ENCODE results near the gene LRRC57. TPM values are rescaled to one million over a fixed set of nuclear protein-coding genes. Genes with fewer than 3 reads are reported as not detected.

LRRC57 gene
- total and polyA plus RNA-seq, 2 donors (not counting 3 experiments of a cell fraction or from before 2014, with no cell fraction given): 13.4 to 39.2 TPM

GRCh38 chr15:42495361-42496212 lies 53.0 kb downstream of the LRRC57 start, which contains the start of gene SNAP23:
Gene SNAP23, plus strand, starts transcription at chr15:42495634. Its CDS starts 16,213 bp downstream, at chr15:42511847.
- intact Hi-C loops (cut with micrococcal nuclease) (loop anchor here (2.0 kb wide), 2 partner anchors 15 to 53 kb away; partner anchors contain the start of genes HAUS2 and LRRC57), dilution Hi-C loops (cut with MboI; ENCODE audit: extremely low pct_ligation_motif_present, low sequenced_read_pairs) (no loop called here)
- TSS peak; percentile 41 for BruUV-seq (replicated peaks)
- Histone ChIP-seq H2AFZ (ENCODE audit: low read depth, low read length) (no peak within 1 kb of the TSS), H3K79me2 (ENCODE audit: control insufficient read depth, insufficient read depth, low read length) (peaks cover 45% of the 10 kb centered on the region), H3K9me3 (replicated peaks; ENCODE audit: control insufficient read depth, insufficient read depth, low read length) (no peaks in the 10 kb centered on the region), H4K20me1 (replicated peaks; ENCODE audit: control insufficient read depth, extremely low read depth, insufficient read depth, low read length) (no peaks in the 10 kb centered on the region), H3K4me1 (ENCODE audit: control insufficient read depth, extremely low read depth, insufficient read depth, low read length) (peaks cover 65% of the 10 kb centered on the region), H3K9me1 (replicated peaks; ENCODE audit: control insufficient read depth, extremely low read depth, insufficient read depth, low read length) (no peaks in the 10 kb centered on the region), H3K36me3 (ENCODE audit: control insufficient read depth in 2 of 2, extremely low read depth in 1 of 2, insufficient read depth in 2 of 2, low read length in 2 of 2) (peaks cover 0 to 2% of the 10 kb centered on the region in 2 experiments), H3K4me3 (replicated peaks in 1 of 3; ENCODE audit: insufficient read depth in 1 of 3, low read depth in 1 of 3, low read length in 3 of 3) (peak within 1 kb of the TSS; percentile 66 to 98 (median 71)), H3K27me3 (ENCODE audit: control insufficient read depth in 2 of 2, insufficient read depth in 2 of 2, low read length in 2 of 2) (no peaks in the 10 kb centered on the region), H3K27ac (ENCODE audit: insufficient read depth, low read depth, low read length) (peak within 1 kb of the TSS; percentile 95), H3K4me2 (ENCODE audit: insufficient read depth, low read length) (peak within 1 kb of the TSS; percentile 83), H3K9ac (replicated peaks; ENCODE audit: extremely low read depth, insufficient read depth, low read length) (peak within 1 kb of the TSS; percentile 95)
- POLR2A ChIA-PET: interaction anchor here (0.6 to 1.2 kb wide), 4 partner anchors 11 to 22 kb away, joined by 3 to 8 read pairs (median 5); no protein-coding TSS in a partner anchor
- TF ChIP-seq POLR2A (IDR thresholded peaks at IDR 0.05; ENCODE audit: low read depth, low read length) (peak; percentile 59), MYC (IDR thresholded peaks at IDR 0.05; ENCODE audit: low read depth, low read length) (no peak), GATA2 (IDR thresholded peaks at IDR 0.05; ENCODE audit: insufficient read depth, insufficient read length, low read depth, low read length) (no peak), MAX (IDR thresholded peaks at IDR 0.05; ENCODE audit: insufficient read depth, insufficient read length) (no peak), JUN (IDR thresholded peaks at IDR 0.05; ENCODE audit: borderline replicate concordance, insufficient read depth, insufficient read length, low read depth) (no peak), POLR2AphosphoS5 (IDR thresholded peaks at IDR 0.05; ENCODE audit: insufficient read depth, low read depth, low read length) (no peak)
- TF ChIP-seq, protein P1, sequence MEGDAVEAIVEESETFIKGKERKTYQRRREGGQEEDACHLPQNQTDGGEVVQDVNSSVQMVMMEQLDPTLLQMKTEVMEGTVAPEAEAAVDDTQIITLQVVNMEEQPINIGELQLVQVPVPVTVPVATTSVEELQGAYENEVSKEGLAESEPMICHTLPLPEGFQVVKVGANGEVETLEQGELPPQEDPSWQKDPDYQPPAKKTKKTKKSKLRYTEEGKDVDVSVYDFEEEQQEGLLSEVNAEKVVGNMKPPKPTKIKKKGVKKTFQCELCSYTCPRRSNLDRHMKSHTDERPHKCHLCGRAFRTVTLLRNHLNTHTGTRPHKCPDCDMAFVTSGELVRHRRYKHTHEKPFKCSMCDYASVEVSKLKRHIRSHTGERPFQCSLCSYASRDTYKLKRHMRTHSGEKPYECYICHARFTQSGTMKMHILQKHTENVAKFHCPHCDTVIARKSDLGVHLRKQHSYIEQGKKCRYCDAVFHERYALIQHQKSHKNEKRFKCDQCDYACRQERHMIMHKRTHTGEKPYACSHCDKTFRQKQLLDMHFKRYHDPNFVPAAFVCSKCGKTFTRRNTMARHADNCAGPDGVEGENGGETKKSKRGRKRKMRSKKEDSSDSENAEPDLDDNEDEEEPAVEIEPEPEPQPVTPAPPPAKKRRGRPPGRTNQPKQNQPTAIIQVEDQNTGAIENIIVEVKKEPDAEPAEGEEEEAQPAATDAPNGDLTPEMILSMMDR (IDR thresholded peaks at IDR 0.05; ENCODE audit: extremely low read depth in 1 of 2, insufficient read depth in 1 of 2, low read depth in 1 of 2, low read length in 2 of 2): no peak
- DNase-seq (ENCODE audit: low read depth, low spot score) (peak; percentile 98), FAIRE-seq (peak; percentile 83)
- CTCF ChIA-PET: interaction anchor here (1.0 to 1.8 kb wide), 5 partner anchors 11 to 53 kb away, joined by 3 to 6 read pairs (median 5); partner anchors contain the start of genes HAUS2 and LRRC57
